H9 (cell line): ENCODE results near the gene KLHDC2. TPM values are rescaled to one million over a fixed set of nuclear protein-coding genes. Genes with fewer than 3 reads are reported as not detected.

Source experiments
- DNase-seq: peaks from one replicate; pipeline ENCODE4 v3.0.0-alpha.2; 2017
- H2AFZ ChIP-seq: one replicate; pipeline ENCODE4 v1.6.1; 2013; ENCODE audit warnings: mild to moderate bottlenecking, low read length, control low read depth, moderate library complexity
- H2AK5ac ChIP-seq: 2 replicates; pipeline ENCODE4 v1.6.1; 2013; ENCODE audit warnings: low read length, control low read depth, mixed read lengths; ENCODE audit not compliant: insufficient read length
- H2BK120ac ChIP-seq: one replicate; pipeline ENCODE4 v1.6.1; 2013; ENCODE audit warnings: low read depth, mild to moderate bottlenecking, low read length, control low read depth, inconsistent platforms; ENCODE audit not compliant: poor library complexity, severe bottlenecking
- H2BK12ac ChIP-seq: 2 replicates; pipeline ENCODE4 v1.6.1; 2013; ENCODE audit warnings: low read length, control low read depth, mixed read lengths, low read depth; ENCODE audit not compliant: insufficient read length
- H2BK15ac ChIP-seq: 2 replicates; pipeline ENCODE4 v1.6.1; 2013; ENCODE audit warnings: low read depth, low read length, control low read depth
- H2BK20ac ChIP-seq: one replicate; pipeline ENCODE4 v1.6.1; 2013; ENCODE audit warnings: low read depth, mild to moderate bottlenecking, low read length, control low read depth, inconsistent platforms; ENCODE audit not compliant: poor library complexity, severe bottlenecking
- H2BK5ac ChIP-seq: 2 replicates; pipeline ENCODE4 v1.6.1; 2013; ENCODE audit warnings: low read length, control low read depth, mixed read lengths; ENCODE audit not compliant: insufficient read length
- H3K14ac ChIP-seq: 2 replicates; pipeline ENCODE4 v1.6.1; 2013; ENCODE audit warnings: low read length, control low read depth; ENCODE audit not compliant: insufficient read depth
- H3K18ac ChIP-seq: 2 replicates; pipeline ENCODE4 v1.6.1; 2013; ENCODE audit warnings: low read depth, mild to moderate bottlenecking, mixed read lengths, low read length, control low read depth; ENCODE audit not compliant: insufficient read length
- H3K23ac ChIP-seq: 2 replicates; pipeline ENCODE4 v1.6.1; 2013; ENCODE audit warnings: low read length, control low read depth, mixed read lengths, low read depth; ENCODE audit not compliant: insufficient read length
- H3K23me2 ChIP-seq: 2 replicates; pipeline ENCODE4 v1.6.1; 2013; ENCODE audit warnings: low read depth, mild to moderate bottlenecking, mixed read lengths, low read length, control low read depth; ENCODE audit not compliant: insufficient read length, poor library complexity, severe bottlenecking
- H3K27ac ChIP-seq: 2 replicates; pipeline ENCODE4 v1.5.1; 2013; ENCODE audit warnings: low read length, control low read depth, mixed read lengths, low read depth; ENCODE audit not compliant: insufficient read length
- H3K27me3 ChIP-seq: 2 replicates; pipeline ENCODE4 v1.6.1; 2013; ENCODE audit warnings: low read length, control low read depth, inconsistent platforms; ENCODE audit not compliant: insufficient read depth
- H3K4ac ChIP-seq: 2 replicates; pipeline ENCODE4 v1.6.1; 2013; ENCODE audit warnings: low read depth, mild to moderate bottlenecking, control low read depth, inconsistent platforms, low read length, moderate library complexity
- H3K4me1 ChIP-seq: 2 replicates; pipeline ENCODE4 v1.6.1; 2013; ENCODE audit warnings: low read length, control low read depth, inconsistent platforms; ENCODE audit not compliant: insufficient read depth
- H3K4me2 ChIP-seq: 2 replicates; pipeline ENCODE4 v1.6.1; 2013; ENCODE audit warnings: low read length, control low read depth, mixed read lengths; ENCODE audit not compliant: insufficient read length, insufficient read depth
- H3K56ac ChIP-seq: 2 replicates; pipeline ENCODE4 v1.6.1; 2013; ENCODE audit warnings: low read depth, mild to moderate bottlenecking, mixed read lengths, low read length, control low read depth; ENCODE audit not compliant: insufficient read length
- H3K79me1 ChIP-seq: 2 replicates; pipeline ENCODE4 v1.6.1; 2013; ENCODE audit warnings: low read depth, mild to moderate bottlenecking, moderate library complexity, low read length, control low read depth, inconsistent platforms; ENCODE audit not compliant: insufficient read depth, poor library complexity, severe bottlenecking
- H3K79me2 ChIP-seq: 2 replicates; pipeline ENCODE4 v1.6.1; 2013; ENCODE audit warnings: low read length, control low read depth, inconsistent platforms; ENCODE audit not compliant: insufficient read depth
- H3K9ac ChIP-seq: 2 replicates; pipeline ENCODE4 v1.6.1; 2013; ENCODE audit warnings: low read length, control low read depth, mixed read lengths; ENCODE audit not compliant: insufficient read length; ENCODE audit errors: extremely low read depth
- H3K9me3 ChIP-seq: one replicate; pipeline ENCODE4 v1.6.1; 2013; ENCODE audit warnings: low read depth, low read length, inconsistent platforms; ENCODE audit not compliant: control insufficient read depth
- H3T11ph ChIP-seq: one replicate; pipeline ENCODE4 v1.6.1; 2013; ENCODE audit warnings: mild to moderate bottlenecking, low read length, control low read depth, inconsistent platforms
- H4K20me1 ChIP-seq: one replicate; pipeline ENCODE4 v1.6.1; 2013; ENCODE audit not compliant: control insufficient read depth, insufficient read length, insufficient read depth
- H4K5ac ChIP-seq: 2 replicates; pipeline ENCODE4 v1.6.1; 2013; ENCODE audit warnings: low read depth, mild to moderate bottlenecking, mixed read lengths, low read length, control low read depth; ENCODE audit not compliant: insufficient read length
- H4K8ac ChIP-seq: replicated peaks from 2 replicates; pipeline ENCODE4 v1.6.1; 2013; ENCODE audit warnings: low read length, control low read depth, mixed read lengths, low read depth; ENCODE audit not compliant: insufficient read length
- H4K91ac ChIP-seq: 2 replicates; pipeline ENCODE4 v1.6.1; 2013; ENCODE audit warnings: low read depth, mild to moderate bottlenecking, moderate library complexity, mixed read lengths, low read length, control low read depth; ENCODE audit not compliant: insufficient read length
- H3K27ac Mint-ChIP-seq, 3 experiments: 2 replicates in 2 of 3; 3 replicates in 1 of 3; pipeline ENCODE4 v1.8.0; 2020 to 2021; ENCODE audit warnings: mixed read lengths in 3 of 3, mild to moderate bottlenecking in 1 of 3, moderate library complexity in 1 of 3
- H3K27me3 Mint-ChIP-seq: 2 replicates; pipeline ENCODE4 v1.8.0; 2021; ENCODE audit warnings: low read depth, mild to moderate bottlenecking, moderate library complexity, mixed read lengths
- H3K36me3 Mint-ChIP-seq, 3 experiments: 2 replicates in 2 of 3; 3 replicates in 1 of 3; pipeline ENCODE4 v1.8.0; 2020 to 2021; ENCODE audit warnings: low read depth in 3 of 3, mixed read lengths in 3 of 3; ENCODE audit not compliant: insufficient read depth in 1 of 3
- H3K4me1 Mint-ChIP-seq, 2 experiments: 2 replicates each; pipeline ENCODE4 v1.8.0; 2020; ENCODE audit warnings: mixed read lengths in 2 of 2
- H3K4me3 Mint-ChIP-seq, 2 experiments: 2 replicates in 1 of 2; 3 replicates in 1 of 2; pipeline ENCODE4 v1.8.0; 2020 to 2021; ENCODE audit warnings: mild to moderate bottlenecking in 2 of 2, mixed read lengths in 2 of 2, moderate library complexity in 1 of 2
- H3K9me3 Mint-ChIP-seq, 2 experiments: 2 replicates in 1 of 2; 3 replicates in 1 of 2; pipeline ENCODE4 v1.8.0; 2020; ENCODE audit warnings: mild to moderate bottlenecking in 2 of 2, mixed read lengths in 2 of 2, moderate library complexity in 1 of 2
- WGBS: extraction: QIAGEN DNeasy Blood & Tissue Kit; methylation state at CpG from one replicate; pipeline ENCODE4 v1.1.7; 2013; ENCODE audit warnings: missing lambda C conversion rate, low lambda C conversion rate, mixed read lengths; ENCODE audit not compliant: insufficient read length; ENCODE audit errors: extremely low coverage; 5-methylcytosine and 5-hydroxymethylcytosine counted together
- total RNA-seq: library from RNA; stranded (reverse); gene quantifications from 2 replicates; pipeline ENCODE4 v1.2.1, GENCODE V29; 2021
- TF ChIP-seq, protein P1 (sequence below): fragments of 200-600 bp; sonication (generic); conservative IDR thresholded peaks from 3 replicates; pipeline ENCODE4 v1.8.0; 2021; ENCODE audit warnings: antibody characterized with exemption, mild to moderate bottlenecking

KLHDC2 gene
- total RNA-seq, 1 experiment from 2014 or later, result 41.6 TPM

DNA sequence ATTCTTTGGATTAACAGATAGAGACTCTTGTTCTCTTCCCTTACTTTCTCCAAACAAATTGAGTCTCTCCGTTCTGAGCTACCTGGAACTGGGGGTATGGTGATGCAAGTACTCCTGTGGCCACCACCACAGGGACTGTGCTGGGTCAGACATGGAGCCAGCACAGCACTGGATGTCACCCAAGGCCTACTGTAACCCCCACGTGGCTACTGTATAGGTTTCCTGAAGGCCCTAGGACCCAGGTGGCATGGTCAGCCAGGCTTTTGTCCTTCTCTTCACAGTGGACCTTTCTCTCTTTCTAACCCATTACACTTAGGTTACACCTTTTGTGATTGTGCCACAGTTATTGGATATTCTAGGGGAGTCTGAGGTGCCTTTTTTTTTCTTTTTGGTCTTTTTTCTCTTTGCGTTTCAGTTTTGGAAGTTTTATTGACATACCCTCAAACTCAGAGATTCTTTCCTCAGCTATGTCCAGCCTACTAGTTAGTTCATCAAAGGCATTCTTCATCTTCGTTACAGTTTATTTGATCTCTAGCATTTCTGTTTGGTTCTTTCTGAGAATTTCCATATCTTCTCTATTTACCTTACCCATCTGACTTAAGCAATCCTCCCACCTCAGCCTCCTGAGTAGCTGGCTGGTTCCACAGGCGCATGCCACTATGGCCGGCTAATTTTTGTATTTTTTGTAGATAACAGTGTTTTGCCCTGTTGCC lies 6.0 kb upstream of the KLHDC2 start:
- WGBS, result no CpG with 5 or more reads among the region's 6 CpGs
- H3K4me1 ChIP-seq, result peaks cover 3% of the 10 kb centered on the region
- DNase-seq, result no peak
- no peak overlapping the region for H3K18ac ChIP-seq
- Mint-ChIP-seq H3K27me3 (no peaks in the 10 kb centered on the region), H3K9me3 (no peaks in the 10 kb centered on the region), H3K36me3 (no peaks in the 10 kb centered on the region; a peak in 1 of 7 replicates), H3K4me3 (no peak overlapping the region), H3K4me1 (peaks cover 4 to 7% of the 10 kb centered on the region in 2 experiments), H3K27ac (no peak overlapping the region; a peak in 1 of 7 replicates)
- H3K23ac ChIP-seq, result no peak overlapping the region
- no peak overlapping the region for H4K91ac ChIP-seq
- peaks cover 2% of the 10 kb centered on the region for H3K23me2 ChIP-seq
- H2BK15ac ChIP-seq, result no peak overlapping the region
- no peaks in the 10 kb centered on the region for H3K9me3 ChIP-seq
- H2AK5ac ChIP-seq, result no peak overlapping the region
- H4K20me1 ChIP-seq, result no peaks in the 10 kb centered on the region
- H3K27ac ChIP-seq, result no peak overlapping the region
- H2BK5ac ChIP-seq, result no peak overlapping the region
- no peaks in the 10 kb centered on the region for H3K79me2 ChIP-seq
- H3K56ac ChIP-seq, result no peak overlapping the region
- H2BK12ac ChIP-seq, result no peak overlapping the region
- H2BK20ac ChIP-seq, result no peak overlapping the region
- H3K14ac ChIP-seq, result no peak overlapping the region
- H3K9ac ChIP-seq, result no peak overlapping the region
- H3K79me1 ChIP-seq, result no peaks in the 10 kb centered on the region
- H3K27me3 ChIP-seq, result no peaks in the 10 kb centered on the region
- H2BK120ac ChIP-seq, result no peak overlapping the region
- no peak overlapping the region for H3K4me2 ChIP-seq
- H4K8ac ChIP-seq, result no peak overlapping the region
- no peak overlapping the region for H2AFZ ChIP-seq
- H4K5ac ChIP-seq, result no peak overlapping the region
- no peak overlapping the region for H3T11ph ChIP-seq
- H3K4ac ChIP-seq, result no peak overlapping the region
- TF ChIP-seq, protein P1, sequence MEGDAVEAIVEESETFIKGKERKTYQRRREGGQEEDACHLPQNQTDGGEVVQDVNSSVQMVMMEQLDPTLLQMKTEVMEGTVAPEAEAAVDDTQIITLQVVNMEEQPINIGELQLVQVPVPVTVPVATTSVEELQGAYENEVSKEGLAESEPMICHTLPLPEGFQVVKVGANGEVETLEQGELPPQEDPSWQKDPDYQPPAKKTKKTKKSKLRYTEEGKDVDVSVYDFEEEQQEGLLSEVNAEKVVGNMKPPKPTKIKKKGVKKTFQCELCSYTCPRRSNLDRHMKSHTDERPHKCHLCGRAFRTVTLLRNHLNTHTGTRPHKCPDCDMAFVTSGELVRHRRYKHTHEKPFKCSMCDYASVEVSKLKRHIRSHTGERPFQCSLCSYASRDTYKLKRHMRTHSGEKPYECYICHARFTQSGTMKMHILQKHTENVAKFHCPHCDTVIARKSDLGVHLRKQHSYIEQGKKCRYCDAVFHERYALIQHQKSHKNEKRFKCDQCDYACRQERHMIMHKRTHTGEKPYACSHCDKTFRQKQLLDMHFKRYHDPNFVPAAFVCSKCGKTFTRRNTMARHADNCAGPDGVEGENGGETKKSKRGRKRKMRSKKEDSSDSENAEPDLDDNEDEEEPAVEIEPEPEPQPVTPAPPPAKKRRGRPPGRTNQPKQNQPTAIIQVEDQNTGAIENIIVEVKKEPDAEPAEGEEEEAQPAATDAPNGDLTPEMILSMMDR, result no peak
